ENCODE results near the gene TANGO2.

TANGO2 gene

GRCh38 chr22:20052309-20053259, 31.7 kb downstream of the TANGO2 start:
- no peak for DNase-seq

- no peak for DNase-seq
Observed at GRCh38 chr22:20053407-20054033, 32.6 kb downstream of the TANGO2 start.

GRCh38 chr22:20054034-20054427, 33.1 kb downstream of the TANGO2 start:
- DNase-seq, result no peak

- no peak for DNase-seq
Observed at GRCh38 chr22:20054485-20054884, 33.6 kb downstream of the TANGO2 start.

- DNase-seq, result no peak
Observed at GRCh38 chr22:20055144-20055543, 34.2 kb downstream of the TANGO2 start.

DNA sequence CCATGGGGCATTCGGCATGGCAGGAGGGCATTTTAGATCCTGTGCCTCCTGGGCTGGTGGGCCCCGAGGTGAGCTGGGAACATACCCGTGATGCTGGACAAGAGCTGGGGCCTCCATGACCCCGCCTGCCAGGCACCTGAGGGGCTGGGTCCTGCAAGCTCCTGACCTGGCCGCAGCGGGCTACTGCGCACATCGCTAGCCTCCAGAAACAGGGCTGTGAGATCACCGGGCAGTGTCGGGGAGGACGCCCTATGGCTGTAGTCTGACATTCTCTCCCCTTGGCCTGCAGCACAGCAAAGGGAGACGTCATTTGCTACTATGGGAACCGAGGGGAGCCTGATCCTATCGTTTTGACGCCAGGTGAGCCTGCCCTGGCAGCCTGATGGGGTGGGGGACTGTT, 34.7 kb downstream of the TANGO2 start:
- no peak for DNase-seq

GRCh38 chr22:20056161-20056560, 35.3 kb downstream of the TANGO2 start:
- DNase-seq, result no peak

DNA sequence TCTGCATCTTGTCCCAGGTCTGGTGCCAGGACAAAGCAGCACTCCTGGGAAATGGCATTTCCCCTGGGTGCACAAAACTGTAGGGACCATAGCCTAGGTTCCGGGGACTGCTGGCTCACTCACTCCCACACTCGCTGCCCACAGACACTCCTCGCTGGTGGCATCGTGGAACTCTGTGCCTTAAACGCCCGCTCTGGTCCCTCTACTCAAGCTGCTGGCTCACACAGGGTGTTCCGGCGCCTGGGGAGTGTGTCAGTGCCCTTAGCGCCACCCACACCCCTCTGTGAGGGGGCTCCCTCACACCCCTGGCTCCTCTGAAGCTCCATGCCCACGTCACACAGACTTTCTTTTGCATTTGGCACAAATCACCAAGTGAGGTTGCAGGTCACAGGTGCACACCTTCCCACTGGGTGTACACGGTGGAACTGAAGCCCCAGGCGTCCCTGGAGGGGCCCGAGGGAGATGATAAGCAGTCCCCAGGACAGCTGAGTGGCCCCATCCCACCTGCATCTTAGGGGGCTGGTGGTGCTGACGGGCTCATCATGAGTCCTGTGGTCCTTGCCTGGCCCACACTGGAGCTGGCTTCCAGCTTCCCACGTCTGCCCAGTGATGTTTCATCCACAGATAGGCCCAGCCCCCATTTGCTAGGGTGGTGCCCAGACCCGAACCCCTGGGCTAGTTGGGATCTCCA, 35.9 kb downstream of the TANGO2 start:
- DNase-seq, result no peak

GRCh38 chr22:20057596-20058268, 36.8 kb downstream of the TANGO2 start:
- no peak for DNase-seq

DNA sequence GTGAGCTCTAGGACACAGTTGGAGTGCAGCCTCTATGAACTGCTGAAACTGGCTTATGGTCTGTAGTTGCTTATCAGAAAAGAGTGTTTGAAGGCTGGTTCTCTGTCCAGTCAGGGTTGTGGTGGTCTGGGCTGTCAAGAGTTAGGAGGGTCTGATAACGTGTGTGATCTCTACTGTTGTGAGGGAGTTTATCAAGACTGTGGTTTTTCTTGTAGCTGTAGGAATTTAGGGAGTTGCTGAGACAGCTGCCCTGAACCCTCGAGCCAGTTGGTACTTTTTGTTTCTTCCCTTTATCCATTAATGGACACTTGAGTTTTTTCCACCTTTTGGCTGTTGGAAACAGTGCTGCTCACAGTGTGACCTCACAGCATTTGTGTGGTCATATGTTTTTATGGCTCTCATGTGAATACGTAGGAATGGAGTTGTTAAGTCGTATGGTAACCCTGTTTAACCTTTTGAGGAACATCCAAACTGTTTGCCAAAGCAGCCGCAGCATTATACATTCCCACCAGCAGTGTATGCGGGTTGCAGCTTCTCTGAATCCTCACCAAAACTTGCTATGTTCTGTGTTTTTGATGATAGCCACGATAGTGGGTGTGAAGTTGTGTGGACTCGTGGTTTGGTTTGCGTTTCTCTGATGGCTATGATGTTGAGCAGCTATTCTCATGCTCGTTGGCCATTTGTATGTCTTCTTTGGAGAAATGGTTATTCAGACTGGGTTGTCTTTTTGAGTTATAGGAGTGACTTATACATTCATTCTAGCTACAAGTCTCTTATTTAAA, 38.3 kb downstream of the TANGO2 start:
- no peak for DNase-seq

DNA sequence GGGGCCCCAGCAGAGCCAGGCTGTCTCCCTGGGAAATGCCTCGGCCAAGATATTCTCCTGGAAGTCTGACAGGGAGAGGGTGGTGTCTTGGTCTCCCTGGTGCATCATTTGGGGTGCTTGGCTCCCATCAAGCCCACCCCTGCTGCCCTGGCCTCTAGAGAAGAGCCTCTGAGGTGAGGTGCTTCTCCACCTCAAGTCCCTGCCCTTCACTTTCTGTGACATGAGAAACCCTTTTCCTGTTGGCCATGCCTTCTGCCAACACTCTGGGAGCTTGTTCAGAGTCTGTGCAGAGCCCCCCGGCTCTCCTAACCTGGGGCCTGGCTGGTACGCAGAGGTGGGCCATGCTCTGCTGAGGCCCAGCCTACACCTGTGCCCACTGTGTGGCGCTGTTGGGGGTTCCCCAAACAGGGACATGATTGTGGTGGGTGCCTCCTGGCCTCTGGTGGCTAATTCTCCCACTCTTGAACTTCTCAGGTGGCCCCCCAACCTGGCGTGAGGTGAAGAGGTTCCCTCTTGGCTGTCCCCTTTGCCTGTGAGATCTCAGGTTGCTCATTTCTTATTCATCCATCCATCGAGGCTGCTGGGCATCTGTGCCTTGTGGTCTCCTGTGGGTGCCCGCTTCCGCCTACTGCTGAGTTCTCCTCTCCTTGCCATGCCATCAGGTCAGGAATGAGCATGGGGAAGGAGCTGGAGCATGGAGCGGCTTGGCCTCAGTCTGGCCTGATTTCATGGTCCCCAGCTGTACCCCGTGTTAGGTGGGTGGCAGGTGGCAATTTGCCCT, 40.0 kb downstream of the TANGO2 start:
- no peak for DNase-seq

GRCh38 chr22:20061481-20061861, 40.6 kb downstream of the TANGO2 start:
- no peak for DNase-seq

DNA sequence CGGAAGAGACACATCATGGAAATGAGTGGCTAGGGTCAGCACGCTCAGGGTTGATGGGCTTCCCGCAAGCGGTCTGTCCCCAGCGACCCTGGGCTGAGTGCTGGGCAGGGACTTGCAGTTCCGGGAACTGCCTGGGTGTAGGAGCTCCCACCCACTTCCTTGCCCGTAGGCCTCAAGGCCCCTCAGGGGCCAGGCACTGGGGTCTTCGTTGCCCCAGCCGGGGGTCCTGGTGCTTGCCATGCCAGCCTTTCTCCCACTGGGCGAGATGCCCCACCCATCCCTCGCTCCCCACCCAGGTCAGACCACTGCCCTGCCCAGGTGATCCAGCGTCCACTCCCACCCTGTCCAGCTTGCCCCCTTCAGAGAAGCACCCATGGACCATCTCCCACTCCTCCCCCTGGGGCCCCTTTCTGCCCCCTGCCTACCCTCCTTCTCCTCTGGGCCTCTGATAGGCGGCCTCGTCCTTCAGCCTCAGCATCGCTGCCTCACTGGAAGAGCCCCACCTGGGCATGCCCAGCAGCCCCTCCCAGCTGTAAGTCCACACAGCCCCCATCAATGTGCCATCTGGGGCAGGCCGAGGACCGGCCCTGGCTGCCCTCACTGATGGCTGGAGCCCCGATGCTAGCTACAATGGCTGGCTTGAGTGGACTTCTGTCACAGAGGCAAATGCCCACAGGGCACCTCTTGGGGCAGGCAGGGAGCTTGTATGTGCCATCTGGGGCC, 41.3 kb downstream of the TANGO2 start:
- no peak for DNase-seq

DNA sequence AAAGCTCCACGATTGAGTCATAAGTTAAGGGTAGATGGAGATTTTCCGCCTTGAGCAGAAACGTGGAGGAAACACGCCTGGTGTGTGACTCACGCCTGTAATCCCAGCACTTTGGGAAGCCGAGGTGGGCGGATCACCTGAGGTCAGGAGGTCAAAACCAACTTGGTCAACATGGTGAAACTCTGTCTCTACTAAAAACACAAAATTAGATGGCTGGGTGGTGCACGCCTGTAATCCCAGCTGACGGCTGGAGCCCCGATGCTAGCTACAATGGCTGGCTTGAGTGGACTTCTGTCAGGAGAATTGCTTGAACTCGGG, 41.8 kb downstream of the TANGO2 start:
- no peak for DNase-seq

GRCh38 chr22:20063271-20064139, 42.6 kb downstream of the TANGO2 start:
- no peak for DNase-seq

DNA sequence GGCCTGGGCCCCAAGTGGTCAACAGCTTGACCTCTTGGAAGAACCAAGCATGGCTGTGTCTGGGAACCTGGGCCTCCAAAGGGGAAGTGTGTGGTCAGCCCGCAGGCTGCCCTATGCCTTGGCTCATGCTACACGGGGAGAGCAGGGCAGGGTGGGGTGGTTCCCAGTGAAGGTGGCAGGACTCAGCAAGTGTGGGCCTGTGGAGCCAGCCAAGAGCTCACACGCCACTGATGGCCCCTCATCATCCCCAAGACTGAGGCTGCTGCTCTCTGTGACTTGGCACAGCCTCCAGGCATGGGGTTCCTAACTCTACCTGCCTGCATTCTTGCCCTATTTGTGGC, 43.2 kb downstream of the TANGO2 start:
- no peak for DNase-seq

GRCh38 chr22:20064545-20065262, 43.8 kb downstream of the TANGO2 start:
- no peak for DNase-seq

- no peak for DNase-seq
Observed at GRCh38 chr22:20065896-20066616, 45.1 kb downstream of the TANGO2 start.

All from CD4-positive, alpha-beta T cell treated with Interferon gamma for 1 hour (primary cell).